Measurements from ENCODE around the gene PHRF1. TPM values are rescaled to one million over a fixed set of nuclear protein-coding genes. Genes with fewer than 3 reads are reported as not detected.

PHRF1 gene
- total RNA-seq, 1 donor from 2014 or later = 54.8 TPM

- Mint-ChIP-seq H3K27ac (peak overlapping the region; percentile 7), H3K27me3 (peaks cover 15% of the 10 kb centered on the region), H3K36me3 (ENCODE audit: low read depth) (peaks cover 9% of the 10 kb centered on the region), H3K4me3 (peak overlapping the region; percentile 92), H3K4me1 (peaks cover 11% of the 10 kb centered on the region), H3K9me3 (no peaks in the 10 kb centered on the region)
- peak; percentile 69 for DNase-seq
- intact Hi-C loops (cut with micrococcal nuclease) = loop anchor here (2.0 kb wide), 1 partner anchor 17 kb away; the partner anchor contains the start of gene PHRF1
Observed at GRCh38 chr11:559712-560304, 16.5 kb upstream of the PHRF1 start.

- Mint-ChIP-seq H3K36me3 (ENCODE audit: low read depth) (peaks cover 9% of the 10 kb centered on the region), H3K4me3 (peak within 1 kb of the TSS; percentile 92), H3K4me1 (peaks cover 11% of the 10 kb centered on the region), H3K27me3 (peaks cover 15% of the 10 kb centered on the region), H3K9me3 (no peaks in the 10 kb centered on the region), H3K27ac (peak within 1 kb of the TSS; percentile 72)
- peak; percentile 99 for DNase-seq
- intact Hi-C loops (cut with micrococcal nuclease) = loop anchor here (2.0 kb wide), 1 partner anchor 16 kb away; the partner anchor contains the start of gene PHRF1
Observed at GRCh38 chr11:560305-561147, 15.7 kb upstream of the PHRF1 start, which contains the start of the genes LMNTD2 and RASSF7. LMNTD2 (minus strand) TSS chr11:560738; CDS start chr11:560716, 22 bp downstream. RASSF7 (plus strand) TSS chr11:560970; CDS start chr11:561769, 799 bp downstream.

- Mint-ChIP-seq H3K27ac (peak overlapping the region; percentile 72), H3K36me3 (ENCODE audit: low read depth) (peaks cover 9% of the 10 kb centered on the region), H3K9me3 (no peaks in the 10 kb centered on the region), H3K4me3 (peak overlapping the region; percentile 92), H3K4me1 (peaks cover 11% of the 10 kb centered on the region), H3K27me3 (peaks cover 14% of the 10 kb centered on the region)
- intact Hi-C loops (cut with micrococcal nuclease) = loop anchor here (2.0 kb wide), 1 partner anchor 15 kb away; the partner anchor contains the start of gene PHRF1
- DNase-seq = peak; percentile 82
Observed at GRCh38 chr11:561148-562003, 14.9 kb upstream of the PHRF1 start.

- H3K36me3 Mint-ChIP-seq (ENCODE audit: low read depth) = peaks cover 15% of the 10 kb centered on the region
- intact Hi-C loops (cut with micrococcal nuclease) = no loop called here
- H3K27me3 Mint-ChIP-seq = peaks cover 8% of the 10 kb centered on the region
- H3K9me3 Mint-ChIP-seq = no peaks in the 10 kb centered on the region
- H3K4me1 Mint-ChIP-seq = peaks cover 17% of the 10 kb centered on the region
- peak overlapping the region; percentile 92 for H3K4me3 Mint-ChIP-seq
- no peak overlapping the region for H3K27ac Mint-ChIP-seq
- no peak for DNase-seq
Observed at GRCh38 chr11:562046-562645, 14.1 kb upstream of the PHRF1 start.

GRCh38 chr11:563066-563811 is 13.0 kb upstream of the PHRF1 start:
- no peak for DNase-seq
- Mint-ChIP-seq H3K27ac (no peak overlapping the region), H3K4me1 (peaks cover 22% of the 10 kb centered on the region), H3K4me3 (no peak overlapping the region), H3K36me3 (ENCODE audit: low read depth) (peaks cover 18% of the 10 kb centered on the region), H3K27me3 (peaks cover under 1% of the 10 kb centered on the region), H3K9me3 (no peaks in the 10 kb centered on the region)
- intact Hi-C loops (cut with micrococcal nuclease) = no loop called here

GRCh38 chr11:563812-564578 is 12.3 kb upstream of the PHRF1 start:
- Mint-ChIP-seq H3K4me1 (peaks cover 22% of the 10 kb centered on the region), H3K4me3 (no peak overlapping the region), H3K27ac (no peak overlapping the region), H3K36me3 (ENCODE audit: low read depth) (peaks cover 18% of the 10 kb centered on the region), H3K27me3 (no peaks in the 10 kb centered on the region), H3K9me3 (no peaks in the 10 kb centered on the region)
- intact Hi-C loops (cut with micrococcal nuclease) = no loop called here
- no peak for DNase-seq

- no peak for DNase-seq
- Mint-ChIP-seq H3K36me3 (ENCODE audit: low read depth) (peaks cover 18% of the 10 kb centered on the region), H3K27ac (no peak overlapping the region), H3K27me3 (no peaks in the 10 kb centered on the region), H3K4me1 (peaks cover 20% of the 10 kb centered on the region), H3K9me3 (no peaks in the 10 kb centered on the region), H3K4me3 (no peak overlapping the region)
- intact Hi-C loops (cut with micrococcal nuclease) = no loop called here
Observed at GRCh38 chr11:565921-566509, 10.3 kb upstream of the PHRF1 start.

- intact Hi-C loops (cut with micrococcal nuclease) = no loop called here
- H3K27ac Mint-ChIP-seq = peak overlapping the region; percentile 81
- peaks cover 16% of the 10 kb centered on the region for H3K4me1 Mint-ChIP-seq
- H3K9me3 Mint-ChIP-seq = no peaks in the 10 kb centered on the region
- H3K36me3 Mint-ChIP-seq (ENCODE audit: low read depth) = peaks cover 16% of the 10 kb centered on the region
- peak; percentile 64 for DNase-seq
- peak overlapping the region; percentile 89 for H3K4me3 Mint-ChIP-seq
- no peaks in the 10 kb centered on the region for H3K27me3 Mint-ChIP-seq
Observed at GRCh38 chr11:567011-567628, 9.2 kb upstream of the PHRF1 start.

- DNase-seq = no peak
- intact Hi-C loops (cut with micrococcal nuclease) = loop anchor here (1.0 to 2.0 kb wide), 2 partner anchors 9 to 61 kb away; partner anchors contain the start of genes PHRF1 and RNH1
- Mint-ChIP-seq H3K36me3 (ENCODE audit: low read depth) (peaks cover 16% of the 10 kb centered on the region), H3K4me1 (peaks cover 16% of the 10 kb centered on the region), H3K4me3 (peak overlapping the region; percentile 89), H3K27ac (peak overlapping the region; percentile 81), H3K9me3 (no peaks in the 10 kb centered on the region), H3K27me3 (no peaks in the 10 kb centered on the region)
Observed at GRCh38 chr11:567629-568292, 8.5 kb upstream of the PHRF1 start.

- Mint-ChIP-seq H3K36me3 (ENCODE audit: low read depth) (peaks cover 15% of the 10 kb centered on the region), H3K9me3 (no peaks in the 10 kb centered on the region), H3K4me3 (peak overlapping the region; percentile 85), H3K4me1 (peaks cover 15% of the 10 kb centered on the region), H3K27me3 (no peaks in the 10 kb centered on the region), H3K27ac (peak overlapping the region; percentile 81)
- intact Hi-C loops (cut with micrococcal nuclease) = loop anchor here (1.0 to 2.0 kb wide), 2 partner anchors 8 to 62 kb away; partner anchors contain the start of genes PHRF1 and RNH1
- DNase-seq = peak; percentile 99
Observed at GRCh38 chr11:568306-569157, 7.7 kb upstream of the PHRF1 start.

Measured in activated CD4-positive, alpha-beta T cell treated with anti-CD3 and anti-CD28 coated beads, Interleukin-2, amount 10 ng/mL, durations not matched to agents 24 days and 14 days (primary cell).